Measurements from ENCODE around the gene FBXW2. TPM values are rescaled to one million over a fixed set of nuclear protein-coding genes. Genes with fewer than 3 reads are reported as not detected.

FBXW2 gene
- total RNA-seq, 2 donors from 2014 or later, result 63.2 to 77.1 TPM

DNA sequence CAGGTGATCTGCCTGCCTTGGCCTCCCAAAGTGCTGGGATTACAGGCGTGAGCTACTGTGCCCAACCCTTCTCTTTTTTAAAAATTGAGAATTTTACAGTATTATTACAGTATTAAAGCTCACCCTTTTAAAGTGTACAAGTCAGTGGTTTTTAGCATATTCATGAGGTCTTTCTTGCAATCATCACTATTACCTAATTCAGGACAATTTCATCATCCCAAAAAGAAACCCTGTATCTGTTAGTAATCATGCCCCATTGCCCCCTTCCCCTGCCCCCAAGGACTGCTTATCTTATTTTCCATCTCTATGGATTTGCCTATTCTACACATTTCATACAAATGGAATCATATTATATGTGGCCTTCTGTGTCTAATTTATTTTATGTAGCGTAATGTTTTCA lies 56.3 kb downstream of the FBXW2 start:
- Mint-ChIP-seq H3K4me3 (no peak overlapping the region), H3K36me3 (ENCODE audit: low read depth) (no peaks in the 10 kb centered on the region), H3K27me3 (ENCODE audit: insufficient read depth) (peaks cover 2% of the 10 kb centered on the region), H3K9me3 (no peaks in the 10 kb centered on the region), H3K4me1 (peaks cover 17% of the 10 kb centered on the region), H3K27ac (no peak overlapping the region)
- Histone ChIP-seq H3K27ac (ENCODE audit: low read depth, low read length) (no peak overlapping the region), H3K27me3 (ENCODE audit: control insufficient read depth, insufficient read depth, low read length, poor library complexity, severe bottlenecking) (no peaks in the 10 kb centered on the region), H3K36me3 (ENCODE audit: control insufficient read depth, insufficient read depth, low read length) (no peaks in the 10 kb centered on the region), H3K9ac (ENCODE audit: extremely low read depth, low read length, poor library complexity, severe bottlenecking) (no peak overlapping the region), H3K4me3 (ENCODE audit: low read length) (no peak overlapping the region), H3K9me3 (ENCODE audit: control insufficient read depth, low read length) (no peaks in the 10 kb centered on the region), H3K4me1 (ENCODE audit: control insufficient read depth, insufficient read depth, low read length) (peaks cover 8% of the 10 kb centered on the region)
- TF ChIP-seq, protein P1, sequence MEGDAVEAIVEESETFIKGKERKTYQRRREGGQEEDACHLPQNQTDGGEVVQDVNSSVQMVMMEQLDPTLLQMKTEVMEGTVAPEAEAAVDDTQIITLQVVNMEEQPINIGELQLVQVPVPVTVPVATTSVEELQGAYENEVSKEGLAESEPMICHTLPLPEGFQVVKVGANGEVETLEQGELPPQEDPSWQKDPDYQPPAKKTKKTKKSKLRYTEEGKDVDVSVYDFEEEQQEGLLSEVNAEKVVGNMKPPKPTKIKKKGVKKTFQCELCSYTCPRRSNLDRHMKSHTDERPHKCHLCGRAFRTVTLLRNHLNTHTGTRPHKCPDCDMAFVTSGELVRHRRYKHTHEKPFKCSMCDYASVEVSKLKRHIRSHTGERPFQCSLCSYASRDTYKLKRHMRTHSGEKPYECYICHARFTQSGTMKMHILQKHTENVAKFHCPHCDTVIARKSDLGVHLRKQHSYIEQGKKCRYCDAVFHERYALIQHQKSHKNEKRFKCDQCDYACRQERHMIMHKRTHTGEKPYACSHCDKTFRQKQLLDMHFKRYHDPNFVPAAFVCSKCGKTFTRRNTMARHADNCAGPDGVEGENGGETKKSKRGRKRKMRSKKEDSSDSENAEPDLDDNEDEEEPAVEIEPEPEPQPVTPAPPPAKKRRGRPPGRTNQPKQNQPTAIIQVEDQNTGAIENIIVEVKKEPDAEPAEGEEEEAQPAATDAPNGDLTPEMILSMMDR (conservative IDR thresholded peaks at IDR 0.05), result no peak
- no peak for DNase-seq
- 83% methylated on average over 1 of the region's 2 CpGs; no CpG with 5 or more reads in 1 of the 2 experiments for WGBS, 2 experiments (ENCODE audit: insufficient coverage in 1 of 2, insufficient read length in 1 of 2)

DNA sequence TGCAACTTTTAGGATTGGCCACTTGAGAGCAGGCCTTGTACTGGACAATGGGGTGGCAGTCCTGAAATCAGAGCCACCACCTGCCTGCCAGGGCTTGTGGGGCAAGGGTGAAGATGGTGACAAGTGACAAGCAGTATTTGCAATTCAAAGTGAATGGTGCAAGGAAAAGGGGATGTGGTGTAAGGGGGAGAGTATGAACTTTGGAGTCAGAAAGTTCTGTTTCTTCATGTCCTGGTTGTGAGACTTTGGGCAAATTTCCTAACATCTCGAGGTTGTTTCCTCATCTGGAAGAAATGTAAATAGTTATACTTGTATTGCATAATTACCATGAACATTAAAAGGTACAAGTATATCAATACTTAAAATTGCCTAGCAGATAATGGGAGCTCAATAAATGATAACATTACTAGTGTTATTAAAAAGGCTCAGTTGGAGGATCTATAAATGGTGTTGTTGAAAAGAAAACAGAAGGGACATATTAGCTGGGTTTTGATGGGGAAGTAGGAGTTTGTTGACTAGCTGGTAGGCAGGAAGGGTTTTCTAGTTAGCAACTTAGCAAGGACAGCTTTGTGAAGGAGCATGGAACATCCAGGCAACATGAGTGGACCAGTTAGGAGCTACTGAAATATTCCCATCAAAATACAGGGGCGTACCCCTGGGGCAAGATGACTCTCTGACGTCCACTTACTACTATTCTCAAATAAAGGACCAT lies 57.6 kb downstream of the FBXW2 start:
- H3K9me3 ChIP-seq (ENCODE audit: control insufficient read depth, low read length), result no peaks in the 10 kb centered on the region
- H3K9me3 Mint-ChIP-seq, result no peaks in the 10 kb centered on the region
- no peak overlapping the region for H3K4me3 Mint-ChIP-seq
- TF ChIP-seq, protein P1 (conservative IDR thresholded peaks at IDR 0.05), result no peak
- no peaks in the 10 kb centered on the region for H3K27me3 ChIP-seq (ENCODE audit: control insufficient read depth, insufficient read depth, low read length, poor library complexity, severe bottlenecking)
- H3K27ac ChIP-seq (ENCODE audit: low read depth, low read length), result no peak overlapping the region
- H3K36me3 ChIP-seq (ENCODE audit: control insufficient read depth, insufficient read depth, low read length), result no peaks in the 10 kb centered on the region
- peaks cover 28% of the 10 kb centered on the region for H3K4me1 Mint-ChIP-seq
- H3K27me3 Mint-ChIP-seq (ENCODE audit: insufficient read depth), result peaks cover 2% of the 10 kb centered on the region
- no peak overlapping the region for H3K4me3 ChIP-seq (ENCODE audit: low read length)
- no peaks in the 10 kb centered on the region for H3K36me3 Mint-ChIP-seq (ENCODE audit: low read depth)
- WGBS, 2 experiments (ENCODE audit: insufficient coverage in 1 of 2, insufficient read length in 1 of 2), result 83 to 89% methylated on average over 2 of the region's 3 CpGs
- DNase-seq, result no peak
- H3K9ac ChIP-seq (ENCODE audit: extremely low read depth, low read length, poor library complexity, severe bottlenecking), result no peak overlapping the region
- H3K27ac Mint-ChIP-seq, result no peak overlapping the region
- H3K4me1 ChIP-seq (ENCODE audit: control insufficient read depth, insufficient read depth, low read length), result peaks cover 14% of the 10 kb centered on the region

DNA sequence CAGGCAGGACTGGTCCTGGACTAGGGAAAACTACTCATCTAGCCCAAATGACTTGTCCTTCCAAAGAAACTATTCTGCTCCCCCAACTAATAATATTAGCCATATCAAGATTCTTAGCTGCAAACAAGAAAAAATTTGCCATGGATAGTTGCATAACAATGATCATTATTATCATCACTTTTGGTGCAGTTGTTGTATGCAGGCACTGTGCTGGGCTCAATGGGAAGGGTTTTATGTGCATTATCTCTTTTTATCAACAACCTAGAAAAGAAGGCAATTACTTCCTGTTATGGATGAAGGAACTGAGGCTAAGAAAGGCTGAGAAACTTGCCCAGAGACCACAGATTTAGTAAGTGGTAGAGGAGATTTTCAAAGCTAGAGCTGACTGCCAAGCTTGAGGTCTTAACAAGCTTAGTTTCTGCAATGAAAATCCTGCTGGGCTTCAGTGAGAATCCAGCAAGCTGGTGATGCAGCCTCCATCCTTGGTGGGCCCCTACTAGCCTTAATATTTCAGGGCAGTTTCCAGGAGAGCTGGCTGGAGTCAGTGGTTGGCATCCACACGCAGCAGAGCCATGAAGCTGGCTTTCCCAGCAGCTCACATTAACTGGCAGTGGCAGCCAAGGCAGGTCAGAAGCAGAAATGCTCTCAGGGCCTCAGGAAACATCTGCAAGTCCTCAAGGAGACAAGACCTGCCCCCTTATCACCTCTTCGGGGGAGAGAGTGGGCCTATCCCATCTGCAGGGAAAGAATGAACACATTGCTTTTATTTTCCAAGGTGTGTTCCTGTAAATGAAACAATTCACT lies 58.4 kb downstream of the FBXW2 start:
- no peak for DNase-seq
- Mint-ChIP-seq H3K27me3 (ENCODE audit: insufficient read depth) (no peaks in the 10 kb centered on the region), H3K9me3 (no peaks in the 10 kb centered on the region), H3K36me3 (ENCODE audit: low read depth) (no peaks in the 10 kb centered on the region), H3K4me1 (peaks cover 34% of the 10 kb centered on the region), H3K4me3 (no peak overlapping the region), H3K27ac (no peak overlapping the region)
- Histone ChIP-seq H3K4me1 (ENCODE audit: control insufficient read depth, insufficient read depth, low read length) (peaks cover 16% of the 10 kb centered on the region), H3K27ac (ENCODE audit: low read depth, low read length) (no peak overlapping the region), H3K27me3 (ENCODE audit: control insufficient read depth, insufficient read depth, low read length, poor library complexity, severe bottlenecking) (no peaks in the 10 kb centered on the region), H3K9ac (ENCODE audit: extremely low read depth, low read length, poor library complexity, severe bottlenecking) (no peak overlapping the region), H3K4me3 (ENCODE audit: low read length) (no peak overlapping the region), H3K9me3 (ENCODE audit: control insufficient read depth, low read length) (no peaks in the 10 kb centered on the region), H3K36me3 (ENCODE audit: control insufficient read depth, insufficient read depth, low read length) (no peaks in the 10 kb centered on the region)
- 94% methylated on average over 2 of the region's 2 CpGs for whole genome bisulfite sequencing, 2 experiments (ENCODE audit: insufficient coverage in 1 of 2, insufficient read length in 1 of 2)
- TF ChIP-seq, protein P1 (conservative IDR thresholded peaks at IDR 0.05), result no peak

Measured in endodermal cell (in vitro differentiated cells).